PFSK-1 (cell line): ENCODE data around the gene SLC39A8.

Experiments used
- POLR2AphosphoS5 ChIP-seq: IDR thresholded peaks from 2 replicates; pipeline ENCODE4 v1.6.1; 2012; ENCODE audit warnings: low read depth, mild to moderate bottlenecking, control low read depth, low read length, moderate library complexity
- SIN3A ChIP-seq: IDR thresholded peaks from 2 replicates; pipeline ENCODE4 v1.6.1; 2012; ENCODE audit warnings: mild to moderate bottlenecking, low read length, moderate library complexity, borderline replicate concordance; ENCODE audit not compliant: insufficient read depth
- TAF1 ChIP-seq: IDR thresholded peaks from 2 replicates; pipeline ENCODE4 v1.6.1; 2012; ENCODE audit warnings: low read length, control low read depth, borderline replicate concordance; ENCODE audit not compliant: insufficient read depth
- TF ChIP-seq, protein P1 (sequence below), 2 experiments: IDR thresholded peaks; 2 replicates each; pipeline versions ENCODE4 v1.6.1 to v1.8.0; 2011 to 2012; ENCODE audit warnings: low read depth in 2 of 2, low read length in 2 of 2, control low read depth in 1 of 2, inconsistent platforms in 1 of 2, mild to moderate bottlenecking in 1 of 2, moderate library complexity in 1 of 2; ENCODE audit not compliant: insufficient read depth in 1 of 2

DNA sequence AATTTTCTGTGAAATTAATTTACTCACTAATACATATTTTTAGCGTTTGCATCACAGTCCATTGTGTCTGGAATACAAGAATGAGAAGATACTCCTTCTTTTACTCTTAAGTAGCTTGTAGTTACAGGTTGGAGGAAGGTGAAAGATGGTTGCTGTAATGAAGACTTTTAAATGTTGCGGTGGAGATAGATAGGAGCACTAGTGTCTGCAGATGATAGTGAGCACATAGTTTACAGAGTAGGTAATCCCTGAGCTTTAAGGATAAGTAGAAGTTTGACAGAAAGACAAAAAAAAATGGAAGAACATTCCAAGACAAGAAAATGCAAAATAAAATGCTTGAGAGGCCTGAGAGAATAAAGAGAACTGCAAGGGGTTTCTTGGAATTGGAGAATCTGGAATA lies 5.4 kb upstream of the SLC39A8 start:
- TF ChIP-seq TAF1 (no peak), POLR2AphosphoS5 (no peak), SIN3A (no peak)
- TF ChIP-seq, protein P1, sequence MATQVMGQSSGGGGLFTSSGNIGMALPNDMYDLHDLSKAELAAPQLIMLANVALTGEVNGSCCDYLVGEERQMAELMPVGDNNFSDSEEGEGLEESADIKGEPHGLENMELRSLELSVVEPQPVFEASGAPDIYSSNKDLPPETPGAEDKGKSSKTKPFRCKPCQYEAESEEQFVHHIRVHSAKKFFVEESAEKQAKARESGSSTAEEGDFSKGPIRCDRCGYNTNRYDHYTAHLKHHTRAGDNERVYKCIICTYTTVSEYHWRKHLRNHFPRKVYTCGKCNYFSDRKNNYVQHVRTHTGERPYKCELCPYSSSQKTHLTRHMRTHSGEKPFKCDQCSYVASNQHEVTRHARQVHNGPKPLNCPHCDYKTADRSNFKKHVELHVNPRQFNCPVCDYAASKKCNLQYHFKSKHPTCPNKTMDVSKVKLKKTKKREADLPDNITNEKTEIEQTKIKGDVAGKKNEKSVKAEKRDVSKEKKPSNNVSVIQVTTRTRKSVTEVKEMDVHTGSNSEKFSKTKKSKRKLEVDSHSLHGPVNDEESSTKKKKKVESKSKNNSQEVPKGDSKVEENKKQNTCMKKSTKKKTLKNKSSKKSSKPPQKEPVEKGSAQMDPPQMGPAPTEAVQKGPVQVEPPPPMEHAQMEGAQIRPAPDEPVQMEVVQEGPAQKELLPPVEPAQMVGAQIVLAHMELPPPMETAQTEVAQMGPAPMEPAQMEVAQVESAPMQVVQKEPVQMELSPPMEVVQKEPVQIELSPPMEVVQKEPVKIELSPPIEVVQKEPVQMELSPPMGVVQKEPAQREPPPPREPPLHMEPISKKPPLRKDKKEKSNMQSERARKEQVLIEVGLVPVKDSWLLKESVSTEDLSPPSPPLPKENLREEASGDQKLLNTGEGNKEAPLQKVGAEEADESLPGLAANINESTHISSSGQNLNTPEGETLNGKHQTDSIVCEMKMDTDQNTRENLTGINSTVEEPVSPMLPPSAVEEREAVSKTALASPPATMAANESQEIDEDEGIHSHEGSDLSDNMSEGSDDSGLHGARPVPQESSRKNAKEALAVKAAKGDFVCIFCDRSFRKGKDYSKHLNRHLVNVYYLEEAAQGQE (IDR thresholded peaks at IDR 0.05; ENCODE audit: insufficient read depth in 1 of 2, low read depth in 2 of 2, low read length in 2 of 2): no peak
